Lung (tissue), 16 donors: ENCODE data around the gene FAM221B. TPM values are rescaled to one million over a fixed set of nuclear protein-coding genes. Genes with fewer than 3 reads are reported as not detected.

Experiments used
- ATAC-seq: fragments of 200-7000 bp; cut with Tn5 transposase; one replicate; pipeline ENCODE4 v1.9.1; 2020; ENCODE audit warnings: moderate number of reproducible peaks; ENCODE audit not compliant: insufficient read depth, low FRiP score
- DNase-seq, 3 donors: peaks; one replicate each; pipeline ENCODE4 v3.0.0-alpha.2; 2013 to 2017
- H3K27ac ChIP-seq, 2 donors: one replicate each; pipeline ENCODE4 v1.5.1; 2013; ENCODE audit warnings: mild to moderate bottlenecking in 2 of 2, moderate library complexity in 2 of 2, control low read depth in 1 of 2, inconsistent platforms in 1 of 2, low read depth in 1 of 2, low read length in 1 of 2
- H3K27me3 ChIP-seq, 3 donors: one replicate each; pipeline ENCODE4 v1.5.1; 2013; ENCODE audit warnings: low read length in 2 of 3; ENCODE audit not compliant: control insufficient read depth in 3 of 3, insufficient read depth in 3 of 3
- H3K36me3 ChIP-seq, 4 donors: one replicate each; pipeline ENCODE4 v1.5.1; 2013; ENCODE audit warnings: low read length in 4 of 4, mild to moderate bottlenecking in 1 of 4, moderate library complexity in 1 of 4; ENCODE audit not compliant: control insufficient read depth in 4 of 4, insufficient read depth in 4 of 4
- H3K4me1 ChIP-seq, 5 donors: one replicate each; pipeline ENCODE4 v1.5.1; 2013; ENCODE audit warnings: low read length in 5 of 5, mild to moderate bottlenecking in 2 of 5, moderate library complexity in 1 of 5; ENCODE audit not compliant: control insufficient read depth in 5 of 5, insufficient read depth in 5 of 5
- H3K4me3 ChIP-seq: one replicate; pipeline ENCODE4 v1.5.1; 2013; ENCODE audit warnings: mild to moderate bottlenecking, control low read depth, moderate library complexity
- H3K9ac ChIP-seq, 2 donors: one replicate each; pipeline ENCODE4 v1.5.1; 2013; ENCODE audit warnings: low read length in 2 of 2, control low read depth in 1 of 2; ENCODE audit not compliant: insufficient read depth in 1 of 2
- H3K9me3 ChIP-seq, 4 donors: one replicate each; pipeline ENCODE4 v1.5.1; 2013; ENCODE audit warnings: low read length in 3 of 4, mild to moderate bottlenecking in 1 of 4, moderate library complexity in 1 of 4; ENCODE audit not compliant: control insufficient read depth in 4 of 4, insufficient read depth in 3 of 4
- CTCF ChIP-seq: IDR thresholded peaks from 2 replicates; pipeline ENCODE4 v1.5.1; 2012; ENCODE audit warnings: mild to moderate bottlenecking; ENCODE audit errors: control extremely low read depth, extremely low read depth
- WGBS, 2 donors: extraction: QIAGEN DNeasy Blood & Tissue Kit; methylation state at CpG; one replicate each; pipeline ENCODE4 v1.1.7; 2013; 5-methylcytosine and 5-hydroxymethylcytosine counted together
- long read RNA-seq, 5 donors: transcript quantifications; one replicate each; lab custom pipeline, GENCODE V29; 2026
- polyA plus RNA-seq, 2 donors: library from polyadenylated mRNA; stranded (reverse); fragments of 200-250 nt; gene quantifications; one replicate each; pipeline ENCODE4 v1.2.1, GENCODE V29; 2013
- total RNA-seq, 2 donors: library from RNA; depleted of rRNA in 1 of 2; stranded (reverse); fragments of >200 nt in 1 of 2; gene quantifications; one replicate each; pipeline ENCODE4 v1.2.1, GENCODE V29; 2014 to 2021
- donor health status: control.
- donor health status: control.
- donor health status: Bipolar disorder and iron deficiency.
- donor health status: healthy.
- donor health status: DM: yes; HTN: yes; CAD: no.

FAM221B gene
- under 1 TPM; 0.14 to 0.25 TPM for total RNA-seq
- under 1 TPM; 0.10 to 0.13 TPM for polyA plus RNA-seq
- long read RNA-seq, donor 1 = 0 reads
- long read RNA-seq, donor 2 = 0 reads
- long read RNA-seq, donor 3 = 0 reads
- long read RNA-seq, donor 4, partial matches to known transcripts = 0 of 5 reads
- long read RNA-seq, donor 4, other reads (novel, unspliced or antisense) = 5 of 5 reads
- long read RNA-seq, donor 5 = 0 reads

GRCh38 chr9:35828716-35829083 lies at the start of gene FAM221B:
Gene FAM221B, minus strand, starts transcription at chr9:35828732. Its CDS starts 2,571 bp downstream, at chr9:35826161.
- WGBS, 2 donors = 0 to 1% methylated on average over 18 to 21 of the region's 21 CpGs
- TF ChIP-seq CTCF = no peak
- peaks cover 0 to 39% (median 17%) of the 10 kb centered on the region in 5 donors for H3K4me1 ChIP-seq
- peak within 1 kb of the TSS; percentile 62 for H3K4me3 ChIP-seq
- H3K9me3 ChIP-seq = no peaks in the 10 kb centered on the region
- peak within 1 kb of the TSS; percentile 69 to 91 for H3K9ac ChIP-seq
- H3K36me3 ChIP-seq = no peaks in the 10 kb centered on the region
- no peaks in the 10 kb centered on the region for H3K27me3 ChIP-seq
- no peak for ATAC-seq
- H3K27ac ChIP-seq = peak within 1 kb of the TSS; percentile 90 to 93
- peak in 1 of 3 donors; percentile 55 for DNase-seq

- Histone ChIP-seq H3K4me3 (no peak overlapping the region), H3K27me3 (no peaks in the 10 kb centered on the region), H3K9me3 (peaks cover 0 to 2% (median 0%) of the 10 kb centered on the region in 4 donors), H3K9ac (no peak overlapping the region), H3K27ac (no peak overlapping the region), H3K36me3 (no peaks in the 10 kb centered on the region), H3K4me1 (peaks cover 0 to 4% (median 0%) of the 10 kb centered on the region in 5 donors)
- TF ChIP-seq CTCF = no peak
- DNase-seq (no peak), ATAC-seq (no peak)
- 71 to 81% methylated on average over 3 of the region's 3 CpGs for WGBS, 2 donors
Measured at GRCh38 chr9:35872505-35872904, 44.0 kb upstream of the FAM221B start.

GRCh38 chr9:35871545-35871944 lies 43.0 kb upstream of the FAM221B start:
- Histone ChIP-seq H3K27me3 (no peaks in the 10 kb centered on the region), H3K4me1 (peaks cover 0 to 4% (median 0%) of the 10 kb centered on the region in 5 donors), H3K4me3 (no peak overlapping the region), H3K9ac (no peak overlapping the region), H3K9me3 (no peaks in the 10 kb centered on the region), H3K27ac (no peak overlapping the region), H3K36me3 (no peaks in the 10 kb centered on the region)
- no peak for DNase-seq
- 68 to 88% methylated on average over 3 of the region's 3 CpGs for WGBS, 2 donors
- no peak for ATAC-seq
- no peak for TF ChIP-seq CTCF
